Choroid plexus epithelial cell (primary cell): ENCODE measurements around the gene LRRC10B.

Source experiments
- DNase-seq: peaks from one replicate; pipeline ENCODE4 v3.0.0-alpha.2; 2010; ENCODE audit warnings: low read depth
- H3K4me3 ChIP-seq: 2 replicates; pipeline ENCODE4 v1.5.1; 2011; ENCODE audit warnings: low read depth, mild to moderate bottlenecking, control low read depth, low read length, moderate library complexity
- TF ChIP-seq, protein P1 (sequence below): conservative IDR thresholded peaks from 2 replicates; pipeline ENCODE4 v1.5.1; 2011; ENCODE audit warnings: low read depth, mild to moderate bottlenecking, control low read depth, inconsistent platforms, low read length, moderate library complexity

Gene LRRC10B

DNA sequence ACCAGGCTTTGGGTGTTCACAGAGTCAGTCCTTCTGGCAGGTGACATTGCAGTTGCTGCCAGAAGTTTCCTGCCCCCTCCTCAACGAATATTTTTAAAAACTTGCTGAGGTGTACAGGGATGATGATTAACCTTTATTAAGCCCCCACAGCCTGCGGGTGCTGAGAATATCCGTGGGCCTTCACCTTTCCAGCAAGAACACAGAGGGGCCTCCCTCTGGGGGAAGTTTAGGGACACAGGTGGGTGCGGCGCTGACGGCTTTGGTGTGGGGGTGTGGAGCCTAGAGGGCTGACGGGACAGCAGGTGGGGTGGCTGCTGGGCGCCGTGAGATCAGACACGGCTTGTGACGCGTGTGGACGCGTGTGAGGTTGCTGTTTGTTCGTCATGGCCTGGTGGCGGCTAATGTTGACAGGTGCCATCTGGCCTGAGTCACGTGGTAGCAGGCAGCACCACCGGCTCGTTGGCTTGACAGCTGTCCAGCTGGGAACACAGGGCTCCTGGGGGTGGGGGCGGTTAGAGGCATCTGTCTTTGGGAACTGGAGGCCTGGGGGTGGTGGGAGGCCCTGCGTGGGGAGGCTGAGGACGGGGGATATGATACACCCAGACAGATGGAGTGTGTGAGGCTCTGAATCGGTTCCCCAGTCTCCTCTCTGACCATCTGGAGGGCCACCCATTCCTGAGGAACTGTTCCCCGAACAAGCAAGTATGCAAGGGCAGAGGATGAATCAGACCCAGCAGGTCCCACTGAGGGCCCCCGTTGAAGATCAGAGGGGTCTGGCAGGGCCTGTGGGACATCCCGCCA lies 12.5 kb upstream of the LRRC10B start:
- TF ChIP-seq, protein P1, sequence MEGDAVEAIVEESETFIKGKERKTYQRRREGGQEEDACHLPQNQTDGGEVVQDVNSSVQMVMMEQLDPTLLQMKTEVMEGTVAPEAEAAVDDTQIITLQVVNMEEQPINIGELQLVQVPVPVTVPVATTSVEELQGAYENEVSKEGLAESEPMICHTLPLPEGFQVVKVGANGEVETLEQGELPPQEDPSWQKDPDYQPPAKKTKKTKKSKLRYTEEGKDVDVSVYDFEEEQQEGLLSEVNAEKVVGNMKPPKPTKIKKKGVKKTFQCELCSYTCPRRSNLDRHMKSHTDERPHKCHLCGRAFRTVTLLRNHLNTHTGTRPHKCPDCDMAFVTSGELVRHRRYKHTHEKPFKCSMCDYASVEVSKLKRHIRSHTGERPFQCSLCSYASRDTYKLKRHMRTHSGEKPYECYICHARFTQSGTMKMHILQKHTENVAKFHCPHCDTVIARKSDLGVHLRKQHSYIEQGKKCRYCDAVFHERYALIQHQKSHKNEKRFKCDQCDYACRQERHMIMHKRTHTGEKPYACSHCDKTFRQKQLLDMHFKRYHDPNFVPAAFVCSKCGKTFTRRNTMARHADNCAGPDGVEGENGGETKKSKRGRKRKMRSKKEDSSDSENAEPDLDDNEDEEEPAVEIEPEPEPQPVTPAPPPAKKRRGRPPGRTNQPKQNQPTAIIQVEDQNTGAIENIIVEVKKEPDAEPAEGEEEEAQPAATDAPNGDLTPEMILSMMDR, result no peak
- DNase-seq, result no peak
- no peak overlapping the region for H3K4me3 ChIP-seq

DNA sequence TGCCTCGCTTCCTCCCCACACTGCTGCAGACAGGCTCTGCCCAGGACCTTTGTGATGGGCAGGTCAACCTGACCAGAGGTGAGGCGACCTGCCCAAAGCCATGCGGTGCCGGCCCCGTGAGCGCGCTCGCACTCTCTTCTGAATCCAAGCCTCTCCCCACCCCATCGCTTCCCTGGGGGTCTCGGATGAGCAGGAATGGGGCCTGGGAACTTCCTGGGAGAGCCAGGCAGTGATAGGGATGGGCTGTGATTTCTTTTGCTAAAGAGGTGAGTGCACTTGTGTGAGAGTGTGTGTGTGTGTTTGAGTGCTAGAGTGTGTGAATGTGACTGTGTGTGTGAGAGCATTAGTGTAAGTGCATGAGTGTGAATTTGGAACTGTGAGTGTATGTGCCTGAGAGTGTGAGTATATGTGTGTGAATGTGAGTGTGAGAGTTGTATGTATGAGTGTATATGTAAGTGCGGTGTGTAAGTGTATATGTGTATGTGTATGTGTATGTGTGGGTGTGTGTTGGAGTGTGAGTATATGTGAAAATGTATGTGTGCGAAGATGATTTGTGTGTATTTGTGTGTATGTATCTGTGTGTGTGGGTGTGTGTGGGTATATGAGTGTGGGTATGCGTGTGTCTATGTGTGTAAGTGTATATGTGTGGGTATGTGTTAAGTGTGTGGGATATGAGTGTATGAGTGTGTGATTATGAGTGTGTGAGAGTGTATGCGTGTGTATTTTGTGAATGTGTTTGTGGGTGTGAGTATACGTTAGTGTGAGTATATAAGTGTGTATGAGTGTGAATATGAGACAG lies 11.7 kb upstream of the LRRC10B start:
- no peak overlapping the region for H3K4me3 ChIP-seq
- DNase-seq, result no peak
- TF ChIP-seq, protein P1, result no peak

DNA sequence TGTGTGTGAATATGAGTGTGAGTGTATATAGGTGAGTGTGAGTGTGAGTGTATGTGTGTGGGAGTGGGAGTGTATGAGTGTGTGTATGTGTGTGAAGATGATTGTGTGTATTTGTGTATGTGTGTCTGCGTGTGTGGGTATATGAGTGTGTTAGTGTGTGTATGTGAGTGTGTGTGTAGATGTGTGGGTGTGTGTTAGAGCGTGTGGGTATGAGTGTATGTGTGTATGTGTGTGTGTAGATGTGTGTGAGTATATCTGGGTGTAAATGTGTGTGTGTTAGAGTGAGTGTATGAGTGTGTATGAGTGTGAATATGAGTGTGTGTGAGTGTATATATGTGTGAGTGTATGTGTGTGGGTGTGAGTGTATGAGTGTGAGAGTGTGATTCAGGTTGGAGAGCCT lies 11.1 kb upstream of the LRRC10B start:
- TF ChIP-seq, protein P1, result no peak
- no peak overlapping the region for H3K4me3 ChIP-seq
- DNase-seq, result no peak

DNA sequence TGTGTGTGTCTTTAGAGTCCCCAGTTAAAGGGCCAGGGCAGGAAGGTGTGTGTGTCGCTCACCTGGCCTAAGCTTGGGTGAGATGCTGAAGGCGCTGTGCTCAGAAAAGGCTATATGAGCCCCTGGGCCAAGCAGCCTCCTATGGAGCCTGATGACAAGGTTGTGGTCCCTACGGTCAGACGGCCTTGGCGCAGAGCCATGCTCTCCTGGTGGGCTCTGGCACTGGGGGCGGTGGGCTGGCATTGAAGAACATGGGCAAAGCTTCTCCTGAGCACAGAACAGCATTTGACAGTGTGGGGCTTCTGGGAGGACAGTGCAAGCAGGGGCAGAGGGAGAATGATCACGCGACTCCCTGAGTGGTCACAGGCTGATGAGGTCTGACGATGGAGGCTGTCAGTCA lies 10.7 kb upstream of the LRRC10B start:
- DNase-seq, result no peak
- TF ChIP-seq, protein P1, result no peak
- H3K4me3 ChIP-seq, result no peak overlapping the region

DNA sequence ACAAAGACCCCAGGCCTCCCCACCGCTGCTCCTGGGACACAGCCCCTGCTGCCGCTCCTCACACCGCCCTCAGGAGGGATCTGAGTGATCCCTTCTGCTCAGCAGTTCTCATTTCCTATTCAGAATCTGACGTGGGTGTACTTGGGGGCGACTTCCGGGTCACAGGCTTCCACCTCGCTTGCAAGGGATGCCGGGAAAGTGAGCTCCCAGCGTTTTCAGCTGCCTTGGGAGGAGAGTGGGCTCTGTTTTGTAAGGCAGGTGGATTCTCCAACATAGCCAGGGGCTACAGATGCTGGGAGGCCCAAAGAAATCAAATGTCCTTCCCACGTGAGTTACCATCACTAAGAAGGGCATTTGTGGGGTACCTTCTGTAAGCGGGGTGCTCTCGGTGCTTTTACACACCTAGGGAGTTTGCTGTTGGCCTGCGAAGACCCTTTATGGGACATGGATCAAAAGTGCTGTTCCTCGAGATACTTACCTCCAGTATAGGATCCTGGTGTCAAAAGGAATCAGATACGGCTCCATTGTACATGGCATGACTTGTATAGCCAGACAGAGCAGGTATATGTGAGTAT lies 9.7 kb upstream of the LRRC10B start:
- no peak overlapping the region for H3K4me3 ChIP-seq
- DNase-seq, result no peak
- TF ChIP-seq, protein P1, result no peak

DNA sequence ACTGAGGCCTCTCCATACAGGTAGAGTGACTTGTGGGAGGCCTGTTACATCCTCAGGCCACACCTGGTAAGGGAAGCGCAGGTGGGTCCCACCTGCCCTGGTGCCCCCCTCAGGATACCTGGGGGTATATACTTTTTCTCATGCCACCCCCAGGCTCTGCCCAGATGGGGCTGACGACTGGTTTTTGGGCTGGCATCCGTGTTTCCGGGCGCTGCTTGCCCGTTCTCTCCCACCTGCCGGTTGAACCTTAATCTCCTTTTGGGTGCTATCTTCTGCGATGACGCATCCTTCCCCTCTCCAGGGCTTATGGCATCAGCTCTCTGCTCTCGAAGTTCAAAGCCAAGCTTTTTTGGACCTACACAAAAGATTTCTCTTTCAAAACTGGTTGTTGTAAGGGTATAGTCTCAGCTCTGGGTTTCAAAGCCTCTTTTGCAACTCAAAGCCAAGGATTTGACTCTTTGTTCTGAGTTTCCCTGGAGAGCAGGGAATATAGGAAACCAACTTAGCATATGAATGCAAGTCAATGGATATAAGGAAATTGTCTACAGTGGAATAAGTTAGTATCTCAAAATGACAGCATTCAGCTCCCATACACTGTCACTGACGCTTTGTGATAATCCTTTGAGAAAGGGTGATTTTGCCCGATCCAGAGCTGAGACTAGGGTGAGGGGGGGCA lies 8.6 kb upstream of the LRRC10B start:
- DNase-seq, result no peak
- TF ChIP-seq, protein P1, result no peak
- no peak overlapping the region for H3K4me3 ChIP-seq
